WTC11 (cell line): ENCODE data around the gene TC2N. TPM values are rescaled to one million over a fixed set of nuclear protein-coding genes. Genes with fewer than 3 reads are reported as not detected.
"Not testable (repeated sequence)": the region's sequence is repeated elsewhere in the genome, so short reads cannot be mapped to it uniquely, and the experiment has no call there.

Source experiments
- ATAC-seq: fragments of 200-7000 bp; cut with Tn5 transposase; 2 replicates; pipeline ENCODE4 v1.10.0; 2021; ENCODE audit warnings: mild to moderate bottlenecking, moderate library complexity
- CTCF ChIA-PET: fragments of 300-600 bp; sonication (Branson Sonifier 250); formaldehyde crosslinking; loops from one replicate; lab custom pipeline; 2021; ENCODE audit warnings: antibody characterized with exemption; lab: Charles Lee
- POLR2A ChIA-PET: fragments of 350-600 bp; sonication (Branson Sonifier 250); formaldehyde crosslinking; loops from one replicate; lab custom pipeline; 2021; ENCODE audit warnings: antibody characterized with exemption; lab: Charles Lee
- DNase-seq: peaks from one replicate; pipeline ENCODE4 v3.0.0; 2021; ENCODE audit warnings: low spot score
- H3K27ac Mint-ChIP-seq: 2 replicates; pipeline ENCODE4 v1.8.0; 2021; ENCODE audit warnings: mixed read lengths
- H3K27me3 Mint-ChIP-seq: 2 replicates; pipeline ENCODE4 v1.8.0; 2021; ENCODE audit warnings: low read depth, mild to moderate bottlenecking, moderate library complexity, mixed read lengths
- H3K36me3 Mint-ChIP-seq: 2 replicates; pipeline ENCODE4 v1.8.0; 2021; ENCODE audit warnings: mixed read lengths
- H3K4me1 Mint-ChIP-seq: 2 replicates; pipeline ENCODE4 v1.8.0; 2022; ENCODE audit warnings: mixed read lengths
- H3K4me3 Mint-ChIP-seq: 2 replicates; pipeline ENCODE4 v1.8.0; 2021; ENCODE audit warnings: mild to moderate bottlenecking, moderate library complexity, mixed read lengths
- H3K9me3 Mint-ChIP-seq: 2 replicates; pipeline ENCODE4 v1.8.0; 2021; ENCODE audit warnings: mixed read lengths
- ELF4 ChIP-seq: sonication (generic); formaldehyde crosslinking; IDR thresholded peaks from 2 replicates; pipeline ENCODE4 v1.8.1; 2022; ENCODE audit warnings: low read depth, mild to moderate bottlenecking, moderate library complexity, missing genetic modification reagents
- EMX1 ChIP-seq: fragments of 250-450 bp; sonication (Bioruptor Pico); IDR thresholded peaks from 2 replicates; pipeline ENCODE4 v1.8.0; 2021; ENCODE audit warnings: mild to moderate bottlenecking
- GTF2I ChIP-seq: fragments of 250-450 bp; sonication (Bioruptor Pico); conservative IDR thresholded peaks from 2 replicates; pipeline ENCODE4 v1.4.0; 2021; ENCODE audit warnings: mild to moderate bottlenecking
- HMGA2 ChIP-seq: fragments of 250-450 bp; sonication (Bioruptor Pico); IDR thresholded peaks from 2 replicates; pipeline ENCODE4 v1.4.0; 2021; ENCODE audit warnings: mild to moderate bottlenecking, moderate library complexity
- IRF2 ChIP-seq: sonication (generic); formaldehyde crosslinking; IDR thresholded peaks from 2 replicates; pipeline ENCODE4 v1.8.0; 2022; ENCODE audit warnings: low read depth, missing genetic modification reagents, borderline replicate concordance
- RELA ChIP-seq: sonication (generic); formaldehyde crosslinking; IDR thresholded peaks from 2 replicates; pipeline ENCODE4 v1.8.1; 2022; ENCODE audit warnings: missing genetic modification reagents, mild to moderate bottlenecking, borderline replicate concordance
- TCF7 ChIP-seq: sonication (generic); formaldehyde crosslinking; IDR thresholded peaks from 2 replicates; pipeline ENCODE4 v1.8.0; 2022; ENCODE audit warnings: mild to moderate bottlenecking, low read depth, missing genetic modification reagents, moderate library complexity
- ZNF219 ChIP-seq: sonication (generic); formaldehyde crosslinking; IDR thresholded peaks from 2 replicates; pipeline ENCODE4 v1.8.0; 2023; ENCODE audit warnings: missing genetic modification reagents, mild to moderate bottlenecking, borderline replicate concordance
- ZNF671 ChIP-seq: fragments of 250-450 bp; sonication (Bioruptor Pico); IDR thresholded peaks from 2 replicates; pipeline ENCODE4 v1.8.0; 2021; ENCODE audit warnings: mild to moderate bottlenecking
- total RNA-seq: library from RNA; stranded (reverse); gene quantifications from 3 replicates; pipeline ENCODE4 v1.2.3, GENCODE V29; 2021
- TF ChIP-seq, protein P1 (sequence below): fragments of 250-450 bp; sonication (Bioruptor Pico); IDR thresholded peaks from 2 replicates; pipeline ENCODE4 v1.8.0; 2021; ENCODE audit warnings: mild to moderate bottlenecking
- TF ChIP-seq, protein P2 (sequence below): sonication (generic); formaldehyde crosslinking; IDR thresholded peaks from 2 replicates; pipeline ENCODE4 v1.8.0; 2023; ENCODE audit warnings: missing genetic modification reagents, mild to moderate bottlenecking, borderline replicate concordance
- TF ChIP-seq, protein P3 (sequence below): sonication (generic); formaldehyde crosslinking; IDR thresholded peaks from 2 replicates; pipeline ENCODE4 v1.8.1; 2022; ENCODE audit warnings: low read depth, missing genetic modification reagents, borderline replicate concordance
- TF ChIP-seq, protein P4 (sequence below): sonication (generic); formaldehyde crosslinking; IDR thresholded peaks from 2 replicates; pipeline ENCODE4 v1.8.1; 2023; ENCODE audit warnings: mild to moderate bottlenecking, missing genetic modification reagents
- TF ChIP-seq, protein P5 (sequence below): sonication (generic); formaldehyde crosslinking; IDR thresholded peaks from 2 replicates; pipeline ENCODE4 v1.8.1; 2023; ENCODE audit warnings: mild to moderate bottlenecking, missing genetic modification reagents, moderate library complexity
- TF ChIP-seq, protein P6 (sequence below): fragments of 250-450 bp; sonication (Bioruptor Pico); conservative IDR thresholded peaks from 2 replicates; pipeline ENCODE4 v1.9.0; 2021; ENCODE audit warnings: mild to moderate bottlenecking
- TF ChIP-seq, protein P7 (sequence below): sonication (generic); formaldehyde crosslinking; IDR thresholded peaks from 2 replicates; pipeline ENCODE4 v1.8.0; 2023; ENCODE audit warnings: mild to moderate bottlenecking, missing genetic modification reagents
- TF ChIP-seq, protein P8 (sequence below): sonication (generic); formaldehyde crosslinking; conservative IDR thresholded peaks from 2 replicates; pipeline ENCODE4 v1.8.1; 2022; ENCODE audit warnings: mild to moderate bottlenecking, missing genetic modification reagents

Gene TC2N
- total RNA-seq, 1 experiment from 2014 or later: 33.0 TPM

DNA sequence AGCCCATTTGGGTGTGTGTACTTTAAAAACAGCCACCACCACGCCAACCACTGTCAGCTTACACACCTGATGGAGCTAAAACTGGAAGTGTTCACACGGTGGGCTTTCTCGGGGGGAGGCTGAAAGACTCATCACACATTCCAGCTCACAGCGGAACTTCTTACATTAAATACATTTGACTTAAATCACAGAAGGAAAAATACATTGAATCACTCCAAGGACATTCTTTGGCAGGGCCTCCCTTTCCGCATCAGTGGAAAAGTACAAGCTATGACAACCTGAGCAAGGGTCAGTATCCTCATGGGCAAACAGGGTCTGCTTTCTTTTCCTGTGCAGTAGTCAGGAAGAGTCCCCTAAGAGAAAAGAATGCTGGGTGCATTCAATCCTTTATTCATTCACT, 31.0 kb upstream of the TC2N start (continued):
- no peak for TF ChIP-seq HMGA2 (CRISPR knock-in tag)
- TF ChIP-seq, protein P1, sequence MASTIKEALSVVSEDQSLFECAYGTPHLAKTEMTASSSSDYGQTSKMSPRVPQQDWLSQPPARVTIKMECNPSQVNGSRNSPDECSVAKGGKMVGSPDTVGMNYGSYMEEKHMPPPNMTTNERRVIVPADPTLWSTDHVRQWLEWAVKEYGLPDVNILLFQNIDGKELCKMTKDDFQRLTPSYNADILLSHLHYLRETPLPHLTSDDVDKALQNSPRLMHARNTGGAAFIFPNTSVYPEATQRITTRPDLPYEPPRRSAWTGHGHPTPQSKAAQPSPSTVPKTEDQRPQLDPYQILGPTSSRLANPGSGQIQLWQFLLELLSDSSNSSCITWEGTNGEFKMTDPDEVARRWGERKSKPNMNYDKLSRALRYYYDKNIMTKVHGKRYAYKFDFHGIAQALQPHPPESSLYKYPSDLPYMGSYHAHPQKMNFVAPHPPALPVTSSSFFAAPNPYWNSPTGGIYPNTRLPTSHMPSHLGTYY (CRISPR knock-in tag): no peak
- TF ChIP-seq, protein P2, sequence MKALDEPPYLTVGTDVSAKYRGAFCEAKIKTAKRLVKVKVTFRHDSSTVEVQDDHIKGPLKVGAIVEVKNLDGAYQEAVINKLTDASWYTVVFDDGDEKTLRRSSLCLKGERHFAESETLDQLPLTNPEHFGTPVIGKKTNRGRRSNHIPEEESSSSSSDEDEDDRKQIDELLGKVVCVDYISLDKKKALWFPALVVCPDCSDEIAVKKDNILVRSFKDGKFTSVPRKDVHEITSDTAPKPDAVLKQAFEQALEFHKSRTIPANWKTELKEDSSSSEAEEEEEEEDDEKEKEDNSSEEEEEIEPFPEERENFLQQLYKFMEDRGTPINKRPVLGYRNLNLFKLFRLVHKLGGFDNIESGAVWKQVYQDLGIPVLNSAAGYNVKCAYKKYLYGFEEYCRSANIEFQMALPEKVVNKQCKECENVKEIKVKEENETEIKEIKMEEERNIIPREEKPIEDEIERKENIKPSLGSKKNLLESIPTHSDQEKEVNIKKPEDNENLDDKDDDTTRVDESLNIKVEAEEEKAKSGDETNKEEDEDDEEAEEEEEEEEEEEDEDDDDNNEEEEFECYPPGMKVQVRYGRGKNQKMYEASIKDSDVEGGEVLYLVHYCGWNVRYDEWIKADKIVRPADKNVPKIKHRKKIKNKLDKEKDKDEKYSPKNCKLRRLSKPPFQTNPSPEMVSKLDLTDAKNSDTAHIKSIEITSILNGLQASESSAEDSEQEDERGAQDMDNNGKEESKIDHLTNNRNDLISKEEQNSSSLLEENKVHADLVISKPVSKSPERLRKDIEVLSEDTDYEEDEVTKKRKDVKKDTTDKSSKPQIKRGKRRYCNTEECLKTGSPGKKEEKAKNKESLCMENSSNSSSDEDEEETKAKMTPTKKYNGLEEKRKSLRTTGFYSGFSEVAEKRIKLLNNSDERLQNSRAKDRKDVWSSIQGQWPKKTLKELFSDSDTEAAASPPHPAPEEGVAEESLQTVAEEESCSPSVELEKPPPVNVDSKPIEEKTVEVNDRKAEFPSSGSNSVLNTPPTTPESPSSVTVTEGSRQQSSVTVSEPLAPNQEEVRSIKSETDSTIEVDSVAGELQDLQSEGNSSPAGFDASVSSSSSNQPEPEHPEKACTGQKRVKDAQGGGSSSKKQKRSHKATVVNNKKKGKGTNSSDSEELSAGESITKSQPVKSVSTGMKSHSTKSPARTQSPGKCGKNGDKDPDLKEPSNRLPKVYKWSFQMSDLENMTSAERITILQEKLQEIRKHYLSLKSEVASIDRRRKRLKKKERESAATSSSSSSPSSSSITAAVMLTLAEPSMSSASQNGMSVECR (CRISPR knock-in tag): no peak

DNA sequence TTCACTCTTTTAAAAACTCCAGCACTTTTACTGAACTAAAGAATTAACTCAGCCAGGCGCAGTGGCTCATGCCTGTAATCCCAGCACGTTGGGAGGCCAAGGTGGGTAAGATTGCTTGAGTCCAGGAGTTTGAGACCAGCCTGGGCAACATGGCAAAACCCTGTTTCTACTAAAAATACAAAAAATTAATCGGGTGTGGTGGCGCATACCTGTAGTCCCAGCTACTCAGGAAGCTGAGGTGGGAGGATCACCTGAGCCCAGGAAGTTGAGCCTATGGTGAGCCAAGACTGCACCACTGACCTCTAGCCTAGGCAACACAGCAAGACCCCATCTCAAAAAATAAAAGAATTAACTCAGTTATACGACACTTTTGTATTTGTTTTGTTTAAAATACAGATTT, 30.4 kb upstream of the TC2N start:
- H3K4me3 Mint-ChIP-seq, DNase-seq, POLR2A ChIA-PET, H3K9me3 Mint-ChIP-seq, H3K27me3 Mint-ChIP-seq, H3K27ac Mint-ChIP-seq, ATAC-seq, H3K36me3 Mint-ChIP-seq: not testable (repeated sequence)
- CTCF ChIA-PET: interaction anchor here (2.2 to 5.8 kb wide), 2 partner anchors 14 to 248 kb away, joined by 9 to 45 read pairs; no protein-coding TSS in a partner anchor
- peaks cover 19% of the 10 kb centered on the region for H3K4me1 Mint-ChIP-seq

DNA sequence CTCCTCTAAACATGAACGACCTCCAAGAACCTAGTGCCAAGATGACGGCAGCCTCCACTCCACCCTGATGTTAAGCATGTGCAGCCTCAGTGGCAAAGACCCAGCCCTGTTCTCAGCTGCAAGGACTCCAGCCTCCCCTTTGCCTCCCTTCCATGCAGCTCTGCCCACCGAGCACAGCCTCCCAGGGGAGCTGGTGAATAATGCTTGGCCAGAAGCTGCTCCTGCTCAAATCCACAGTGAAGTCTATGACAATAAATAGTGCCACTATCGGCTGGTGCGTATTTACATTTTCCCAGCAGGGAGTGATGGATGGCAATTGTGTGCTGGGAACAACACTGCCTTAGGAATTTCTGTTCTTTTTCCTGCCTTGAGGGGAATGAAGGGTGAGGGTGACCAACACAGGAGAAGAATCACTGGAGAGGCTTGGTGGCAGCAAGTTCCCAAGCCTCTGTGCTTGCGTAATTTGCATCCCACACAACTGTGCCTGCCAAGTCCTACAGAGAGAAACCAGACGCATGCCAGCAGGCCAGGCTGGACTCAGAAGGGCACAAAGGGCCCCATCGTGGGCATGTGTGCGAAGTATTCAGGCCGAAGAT, 29.9 kb upstream of the TC2N start:
- POLR2A ChIA-PET: no interaction called here
- CTCF ChIA-PET: interaction anchor here (0.5 to 5.8 kb wide), 4 partner anchors 14 to 43 kb away, joined by 3 to 45 read pairs (median 4); no protein-coding TSS in a partner anchor
- H3K27ac Mint-ChIP-seq: peak overlapping the region; percentile 79
- TF ChIP-seq RELA (CRISPR knock-in tag) (no peak), IRF2 (CRISPR knock-in tag) (no peak), ZNF671 (CRISPR knock-in tag) (no peak), EMX1 (CRISPR knock-in tag) (no peak), TCF7 (no peak), GTF2I (no peak), ZNF219 (CRISPR knock-in tag) (no peak), ELF4 (CRISPR knock-in tag) (no peak)
- TF ChIP-seq, protein P3, sequence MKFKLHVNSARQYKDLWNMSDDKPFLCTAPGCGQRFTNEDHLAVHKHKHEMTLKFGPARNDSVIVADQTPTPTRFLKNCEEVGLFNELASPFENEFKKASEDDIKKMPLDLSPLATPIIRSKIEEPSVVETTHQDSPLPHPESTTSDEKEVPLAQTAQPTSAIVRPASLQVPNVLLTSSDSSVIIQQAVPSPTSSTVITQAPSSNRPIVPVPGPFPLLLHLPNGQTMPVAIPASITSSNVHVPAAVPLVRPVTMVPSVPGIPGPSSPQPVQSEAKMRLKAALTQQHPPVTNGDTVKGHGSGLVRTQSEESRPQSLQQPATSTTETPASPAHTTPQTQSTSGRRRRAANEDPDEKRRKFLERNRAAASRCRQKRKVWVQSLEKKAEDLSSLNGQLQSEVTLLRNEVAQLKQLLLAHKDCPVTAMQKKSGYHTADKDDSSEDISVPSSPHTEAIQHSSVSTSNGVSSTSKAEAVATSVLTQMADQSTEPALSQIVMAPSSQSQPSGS (CRISPR knock-in tag): no peak
- TF ChIP-seq, protein P4, sequence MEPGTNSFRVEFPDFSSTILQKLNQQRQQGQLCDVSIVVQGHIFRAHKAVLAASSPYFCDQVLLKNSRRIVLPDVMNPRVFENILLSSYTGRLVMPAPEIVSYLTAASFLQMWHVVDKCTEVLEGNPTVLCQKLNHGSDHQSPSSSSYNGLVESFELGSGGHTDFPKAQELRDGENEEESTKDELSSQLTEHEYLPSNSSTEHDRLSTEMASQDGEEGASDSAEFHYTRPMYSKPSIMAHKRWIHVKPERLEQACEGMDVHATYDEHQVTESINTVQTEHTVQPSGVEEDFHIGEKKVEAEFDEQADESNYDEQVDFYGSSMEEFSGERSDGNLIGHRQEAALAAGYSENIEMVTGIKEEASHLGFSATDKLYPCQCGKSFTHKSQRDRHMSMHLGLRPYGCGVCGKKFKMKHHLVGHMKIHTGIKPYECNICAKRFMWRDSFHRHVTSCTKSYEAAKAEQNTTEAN (CRISPR knock-in tag): no peak
- TF ChIP-seq, protein P5, sequence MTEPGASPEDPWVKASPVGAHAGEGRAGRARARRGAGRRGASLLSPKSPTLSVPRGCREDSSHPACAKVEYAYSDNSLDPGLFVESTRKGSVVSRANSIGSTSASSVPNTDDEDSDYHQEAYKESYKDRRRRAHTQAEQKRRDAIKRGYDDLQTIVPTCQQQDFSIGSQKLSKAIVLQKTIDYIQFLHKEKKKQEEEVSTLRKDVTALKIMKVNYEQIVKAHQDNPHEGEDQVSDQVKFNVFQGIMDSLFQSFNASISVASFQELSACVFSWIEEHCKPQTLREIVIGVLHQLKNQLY (CRISPR knock-in tag): no peak
- TF ChIP-seq, protein P6, sequence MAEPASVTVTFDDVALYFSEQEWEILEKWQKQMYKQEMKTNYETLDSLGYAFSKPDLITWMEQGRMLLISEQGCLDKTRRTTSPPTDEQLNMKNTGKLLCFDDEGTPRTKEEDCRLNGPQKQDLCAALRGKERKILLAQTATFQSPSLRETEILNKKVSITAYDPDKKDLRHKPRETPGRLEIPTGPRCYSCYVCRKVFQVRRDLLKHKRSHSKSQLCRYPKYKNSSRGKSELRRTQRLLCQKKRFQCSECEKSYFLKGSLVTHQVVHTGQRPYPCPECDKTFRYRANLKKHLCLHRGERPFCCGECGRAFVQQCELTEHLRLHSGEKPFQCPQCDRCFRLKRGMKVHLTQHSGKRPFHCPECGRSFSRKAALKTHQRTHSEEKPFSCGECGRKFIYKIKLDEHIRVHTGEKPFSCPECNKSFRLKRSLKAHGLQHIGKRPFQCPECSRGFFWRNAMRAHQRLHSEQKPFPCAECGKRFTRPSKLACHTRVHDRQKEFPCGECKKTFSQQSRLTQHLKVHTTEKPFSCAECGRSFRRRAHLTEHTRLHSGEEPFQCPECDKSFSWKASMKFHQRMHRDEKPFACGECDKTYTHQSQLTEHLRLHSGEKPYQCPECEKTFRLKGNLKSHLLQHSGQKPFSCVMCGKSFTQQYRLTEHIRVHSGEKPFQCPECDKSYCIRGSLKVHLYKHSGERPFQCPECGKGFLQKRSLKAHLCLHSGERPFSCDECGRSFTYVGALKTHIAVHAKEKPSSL (CRISPR knock-in tag): no peak
- TF ChIP-seq, protein P7, sequence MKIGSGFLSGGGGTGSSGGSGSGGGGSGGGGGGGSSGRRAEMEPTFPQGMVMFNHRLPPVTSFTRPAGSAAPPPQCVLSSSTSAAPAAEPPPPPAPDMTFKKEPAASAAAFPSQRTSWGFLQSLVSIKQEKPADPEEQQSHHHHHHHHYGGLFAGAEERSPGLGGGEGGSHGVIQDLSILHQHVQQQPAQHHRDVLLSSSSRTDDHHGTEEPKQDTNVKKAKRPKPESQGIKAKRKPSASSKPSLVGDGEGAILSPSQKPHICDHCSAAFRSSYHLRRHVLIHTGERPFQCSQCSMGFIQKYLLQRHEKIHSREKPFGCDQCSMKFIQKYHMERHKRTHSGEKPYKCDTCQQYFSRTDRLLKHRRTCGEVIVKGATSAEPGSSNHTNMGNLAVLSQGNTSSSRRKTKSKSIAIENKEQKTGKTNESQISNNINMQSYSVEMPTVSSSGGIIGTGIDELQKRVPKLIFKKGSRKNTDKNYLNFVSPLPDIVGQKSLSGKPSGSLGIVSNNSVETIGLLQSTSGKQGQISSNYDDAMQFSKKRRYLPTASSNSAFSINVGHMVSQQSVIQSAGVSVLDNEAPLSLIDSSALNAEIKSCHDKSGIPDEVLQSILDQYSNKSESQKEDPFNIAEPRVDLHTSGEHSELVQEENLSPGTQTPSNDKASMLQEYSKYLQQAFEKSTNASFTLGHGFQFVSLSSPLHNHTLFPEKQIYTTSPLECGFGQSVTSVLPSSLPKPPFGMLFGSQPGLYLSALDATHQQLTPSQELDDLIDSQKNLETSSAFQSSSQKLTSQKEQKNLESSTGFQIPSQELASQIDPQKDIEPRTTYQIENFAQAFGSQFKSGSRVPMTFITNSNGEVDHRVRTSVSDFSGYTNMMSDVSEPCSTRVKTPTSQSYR: no peak
- TF ChIP-seq, protein P8, sequence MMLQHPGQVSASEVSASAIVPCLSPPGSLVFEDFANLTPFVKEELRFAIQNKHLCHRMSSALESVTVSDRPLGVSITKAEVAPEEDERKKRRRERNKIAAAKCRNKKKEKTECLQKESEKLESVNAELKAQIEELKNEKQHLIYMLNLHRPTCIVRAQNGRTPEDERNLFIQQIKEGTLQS (CRISPR knock-in tag): no peak

More for the DNA sequence above, 29.9 kb upstream of the TC2N start:
- ATAC-seq: peak; percentile 47
- Mint-ChIP-seq H3K9me3 (no peaks in the 10 kb centered on the region), H3K27me3 (0 out of 2 replicates have a peak, but pooled peaks cover 4% of the 10 kb centered on the region), H3K4me3 (no peak overlapping the region), H3K4me1 (peaks cover 19% of the 10 kb centered on the region), H3K36me3 (no peaks in the 10 kb centered on the region)
- no peak for DNase-seq
